B cell (primary cell): ENCODE results near the gene KRTAP5-7. TPM values are rescaled to one million over a fixed set of nuclear protein-coding genes. Genes with fewer than 3 reads are reported as not detected.

Experiments
- ATAC-seq: fragments of 200-7000 bp; cut with Tn5 transposase; one replicate; pipeline ENCODE4 v1.10.0; 2021; ENCODE audit warnings: low read depth, mild to moderate bottlenecking, moderate number of reproducible peaks, moderate library complexity
- CTCF ChIA-PET: fragments of 350-600 bp; sonication (Branson Sonifier 250); formaldehyde crosslinking; loops from one replicate; lab custom pipeline; 2021; ENCODE audit warnings: antibody characterized with exemption, inconsistent platforms; lab: Charles Lee
- POLR2A ChIA-PET: fragments of 350-600 bp; sonication (Branson Sonifier 250); formaldehyde crosslinking; loops from one replicate; lab custom pipeline; 2021; ENCODE audit warnings: antibody characterized with exemption; lab: Charles Lee
- DNase-seq: peaks from one replicate; pipeline ENCODE4 v3.0.0; 2013
- H2AFZ ChIP-seq: 2 replicates; pipeline ENCODE4 v1.6.1; 2012; ENCODE audit warnings: mild to moderate bottlenecking, low read depth, low read length; ENCODE audit not compliant: insufficient read depth, poor library complexity, severe bottlenecking
- H3K27ac ChIP-seq, 2 donors: 1 replicate in 1 of 2; 2 replicates in 1 of 2; pipeline ENCODE4 v1.5.1; 2012 to 2013; ENCODE audit warnings: low read length in 2 of 2, mild to moderate bottlenecking in 2 of 2, moderate library complexity in 1 of 2
- H3K27me3 ChIP-seq, 4 experiments: fragments of 200-600 bp in 1 of 4; sonication (generic) in 1 of 4; replicated peaks in 1 of 4; 1 replicate in 2 of 4; 2 replicates in 2 of 4; pipeline versions ENCODE4 v1.6.1 to v1.7.0; 2013 to 2016; ENCODE audit warnings: low read length in 3 of 4, mild to moderate bottlenecking in 2 of 4, mixed read lengths in 1 of 4, moderate library complexity in 1 of 4; ENCODE audit not compliant: insufficient read depth in 4 of 4, control insufficient read depth in 3 of 4; ENCODE audit errors: control extremely low read depth in 1 of 4
- H3K36me3 ChIP-seq, 2 experiments: replicated peaks in 1 of 2; 1 replicate in 1 of 2; 2 replicates in 1 of 2; pipeline versions ENCODE4 v1.6.1 to v1.7.1; 2013; ENCODE audit warnings: low read length in 1 of 2; ENCODE audit not compliant: insufficient read depth in 2 of 2, control insufficient read depth in 1 of 2; ENCODE audit errors: control extremely low read depth in 1 of 2, extremely low read depth in 1 of 2
- H3K4me1 ChIP-seq, 2 donors: fragments of 200-600 bp in 1 of 2; sonication (generic) in 1 of 2; 1 replicate in 1 of 2; 2 replicates in 1 of 2; pipeline versions ENCODE4 v1.5.1 to v1.6.1; 2013 to 2017; ENCODE audit warnings: low read length in 2 of 2; ENCODE audit not compliant: control insufficient read depth in 2 of 2, insufficient read depth in 2 of 2
- H3K4me2 ChIP-seq: replicated peaks from 2 replicates; pipeline ENCODE3; 2012; ENCODE audit warnings: mild to moderate bottlenecking, low read depth, low read length; ENCODE audit not compliant: poor library complexity, severe bottlenecking
- H3K4me3 ChIP-seq, 5 experiments: fragments of 200-600 bp in 1 of 5; sonication (generic) in 1 of 5; 1 replicate in 3 of 5; 2 replicates in 2 of 5; pipeline versions ENCODE4 v1.5.1 to v1.7.0; 2011 to 2016; ENCODE audit warnings: low read length in 4 of 5, mild to moderate bottlenecking in 4 of 5, low read depth in 2 of 5, control low read depth in 1 of 5, moderate library complexity in 1 of 5; ENCODE audit not compliant: insufficient read depth in 1 of 5; ENCODE audit errors: control extremely low read depth in 1 of 5, extremely low read depth in 1 of 5
- H3K79me2 ChIP-seq: fragments of 200-600 bp; sonication (generic); one replicate; pipeline ENCODE4 v1.6.0; 2016; ENCODE audit warnings: low read length; ENCODE audit not compliant: control insufficient read depth, insufficient read depth
- H3K9ac ChIP-seq: fragments of 200-600 bp; sonication (generic); 2 replicates; pipeline ENCODE4 v1.6.1; 2017; ENCODE audit warnings: mild to moderate bottlenecking, low read length, moderate library complexity
- H3K9me3 ChIP-seq, 3 donors: one replicate each; pipeline versions ENCODE4 v1.6.1 to v1.7.1; 2013; ENCODE audit warnings: low read length in 2 of 3; ENCODE audit not compliant: control insufficient read depth in 2 of 3, insufficient read depth in 1 of 3; ENCODE audit errors: control extremely low read depth in 1 of 3
- H4K20me1 ChIP-seq: 2 replicates; pipeline ENCODE4 v1.6.0; 2012; ENCODE audit warnings: mild to moderate bottlenecking, low read length; ENCODE audit not compliant: insufficient read depth, control insufficient read depth, poor library complexity, severe bottlenecking
- H3K27ac Mint-ChIP-seq: one replicate; pipeline ENCODE4 v1.8.0; 2021; ENCODE audit warnings: mixed read lengths
- H3K27me3 Mint-ChIP-seq: one replicate; pipeline ENCODE4 v1.8.0; 2021; ENCODE audit warnings: mixed read lengths
- H3K4me1 Mint-ChIP-seq: one replicate; pipeline ENCODE4 v1.8.0; 2021; ENCODE audit warnings: mixed read lengths
- H3K4me3 Mint-ChIP-seq: one replicate; pipeline ENCODE4 v1.8.0; 2021; ENCODE audit warnings: mixed read lengths
- H3K9me3 Mint-ChIP-seq: one replicate; pipeline ENCODE4 v1.8.0; 2022; ENCODE audit warnings: mixed read lengths; ENCODE audit not compliant: insufficient read depth
- EZH2 ChIP-seq: IDR thresholded peaks from 2 replicates; pipeline ENCODE4 v1.6.1; 2012; ENCODE audit warnings: borderline replicate concordance, low read depth, mild to moderate bottlenecking, moderate library complexity, low read length; ENCODE audit not compliant: insufficient read depth, poor library complexity, severe bottlenecking
- WGBS: methylation state at CpG from one replicate; pipeline ENCODE4 v1.1.5; 2013; ENCODE audit warnings: missing lambda C conversion rate; ENCODE audit not compliant: insufficient coverage; 5-methylcytosine and 5-hydroxymethylcytosine counted together
- intact Hi-C: fragments of 100-400 bp; cut with micrococcal nuclease; formaldehyde crosslinking; loops from one replicate; pipeline ENCODE4 v1.10.0; 2022
- polyA plus RNA-seq: library from polyadenylated mRNA; depleted of rRNA; stranded (reverse); fragments of >200 nt; gene quantifications from 2 replicates; pipeline ENCODE4 v1.2.3, GENCODE V29; 2012
- total RNA-seq, 2 donors: library from RNA; stranded (reverse); fragments of 120-200 nt in 1 of 2; gene quantifications; 1 replicate in 1 of 2; 2 replicates in 1 of 2; pipeline versions ENCODE4 v1.2.3 to v1.2.4, GENCODE V29; 2013 to 2022
- TF ChIP-seq, protein P1 (sequence below): fragments of 200-600 bp; IDR thresholded peaks from one replicate; pipeline ENCODE4 v1.8.0; 2022; ENCODE audit warnings: antibody characterized with exemption, mild to moderate bottlenecking

The KRTAP5-7 gene
- total and polyA plus RNA-seq, 2 donors (not counting 1 experiment from before 2014, with no cell fraction given), result 0.10 to 0.59 TPM

- ATAC-seq (no peak), DNase-seq (no peak)
- no peaks in the 10 kb centered on the region for H3K4me1 ChIP-seq
- H3K27ac ChIP-seq, result no peak overlapping the region
- H3K4me1 Mint-ChIP-seq, result peaks cover 2% of the 10 kb centered on the region
- no peaks in the 10 kb centered on the region for H3K27me3 ChIP-seq
- H4K20me1 ChIP-seq, result peaks cover 5% of the 10 kb centered on the region
- no peak overlapping the region for H3K9ac ChIP-seq
- no peak overlapping the region for H3K4me3 Mint-ChIP-seq
- no peaks in the 10 kb centered on the region for H3K9me3 ChIP-seq
- H3K4me2 ChIP-seq, result no peak overlapping the region
- H3K9me3 Mint-ChIP-seq, result no peaks in the 10 kb centered on the region
- intact Hi-C loops, result no loop called here
- ChIA-PET POLR2A (no interaction called here), CTCF (no interaction called here)
- no peaks in the 10 kb centered on the region for H3K79me2 ChIP-seq
- no peaks in the 10 kb centered on the region for H3K27me3 Mint-ChIP-seq
- no peak overlapping the region for H3K4me3 ChIP-seq
- no peak overlapping the region for H3K27ac Mint-ChIP-seq
- H3K36me3 ChIP-seq, result peaks cover 0 to 78% of the 10 kb centered on the region in 2 experiments
- TF ChIP-seq, protein P1, sequence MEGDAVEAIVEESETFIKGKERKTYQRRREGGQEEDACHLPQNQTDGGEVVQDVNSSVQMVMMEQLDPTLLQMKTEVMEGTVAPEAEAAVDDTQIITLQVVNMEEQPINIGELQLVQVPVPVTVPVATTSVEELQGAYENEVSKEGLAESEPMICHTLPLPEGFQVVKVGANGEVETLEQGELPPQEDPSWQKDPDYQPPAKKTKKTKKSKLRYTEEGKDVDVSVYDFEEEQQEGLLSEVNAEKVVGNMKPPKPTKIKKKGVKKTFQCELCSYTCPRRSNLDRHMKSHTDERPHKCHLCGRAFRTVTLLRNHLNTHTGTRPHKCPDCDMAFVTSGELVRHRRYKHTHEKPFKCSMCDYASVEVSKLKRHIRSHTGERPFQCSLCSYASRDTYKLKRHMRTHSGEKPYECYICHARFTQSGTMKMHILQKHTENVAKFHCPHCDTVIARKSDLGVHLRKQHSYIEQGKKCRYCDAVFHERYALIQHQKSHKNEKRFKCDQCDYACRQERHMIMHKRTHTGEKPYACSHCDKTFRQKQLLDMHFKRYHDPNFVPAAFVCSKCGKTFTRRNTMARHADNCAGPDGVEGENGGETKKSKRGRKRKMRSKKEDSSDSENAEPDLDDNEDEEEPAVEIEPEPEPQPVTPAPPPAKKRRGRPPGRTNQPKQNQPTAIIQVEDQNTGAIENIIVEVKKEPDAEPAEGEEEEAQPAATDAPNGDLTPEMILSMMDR, result no peak
- TF ChIP-seq EZH2, result no peak
- H2AFZ ChIP-seq, result no peak overlapping the region
- WGBS, result 90% methylated on average over 6 of the region's 6 CpGs
Measured at GRCh38 chr11:71500601-71501021, 26.5 kb upstream of the KRTAP5-7 start.

DNA sequence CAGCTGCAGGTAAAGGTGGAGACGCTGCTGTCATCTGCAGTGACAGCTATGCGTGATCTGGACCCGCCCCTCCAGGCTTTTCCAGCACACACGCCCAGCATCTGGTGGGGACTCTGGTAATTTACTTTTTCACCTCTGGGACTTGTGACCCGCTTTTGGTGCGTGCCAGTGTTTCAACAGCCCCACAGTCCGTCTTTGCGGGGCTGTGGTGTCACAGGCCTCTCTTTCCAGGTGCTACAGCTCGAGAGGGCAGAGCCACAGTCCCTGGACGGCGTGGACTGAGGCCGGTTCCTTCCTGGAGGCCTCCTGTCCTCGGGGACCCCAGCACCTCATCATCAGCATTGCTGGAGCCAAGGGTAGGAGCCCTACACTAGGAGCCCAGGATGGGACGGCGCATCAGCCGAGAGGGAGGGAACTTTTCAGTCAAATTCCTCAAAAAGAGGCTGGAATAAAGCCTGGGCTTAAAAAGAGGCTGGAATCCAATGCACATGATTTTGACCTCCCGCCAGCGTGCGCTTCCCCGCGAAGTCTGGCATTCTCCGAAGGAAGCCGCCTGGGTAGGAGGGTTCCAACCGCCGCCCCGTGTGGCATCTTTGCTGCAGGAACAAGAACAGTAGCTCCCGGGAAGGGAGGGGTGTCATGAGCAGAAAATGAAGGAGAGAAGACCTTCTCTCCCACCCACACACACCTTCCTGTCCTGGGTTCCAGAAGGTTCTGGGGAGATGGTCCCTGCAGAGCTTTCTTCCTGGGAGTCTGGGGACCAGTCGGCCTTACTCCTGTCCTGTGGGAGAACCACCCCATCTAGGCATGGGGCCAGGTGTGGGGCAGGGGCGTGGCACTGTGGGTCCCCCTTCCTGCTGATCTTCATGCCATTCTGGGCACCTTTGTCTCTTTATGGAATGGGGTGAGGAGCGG is 25.7 kb upstream of the KRTAP5-7 start:
- Histone ChIP-seq H3K9ac (no peak overlapping the region), H2AFZ (no peak overlapping the region), H4K20me1 (peaks cover 3% of the 10 kb centered on the region), H3K27me3 (no peaks in the 10 kb centered on the region), H3K9me3 (peaks cover 0 to 6% (median 0%) of the 10 kb centered on the region in 3 donors), H3K4me1 (no peaks in the 10 kb centered on the region), H3K27ac (no peak overlapping the region), H3K36me3 (peaks cover 0 to 70% of the 10 kb centered on the region in 2 experiments), H3K79me2 (no peaks in the 10 kb centered on the region), H3K4me2 (no peak overlapping the region), H3K4me3 (no peak overlapping the region)
- H3K4me1 Mint-ChIP-seq, result peaks cover 2% of the 10 kb centered on the region
- intact Hi-C loops, result no loop called here
- DNase-seq (no peak), ATAC-seq (no peak)
- H3K4me3 Mint-ChIP-seq, result no peak overlapping the region
- ChIA-PET POLR2A (interaction anchor here (0.6 kb wide), 1 partner anchor 305 kb away, joined by 8 read pairs; no protein-coding TSS in a partner anchor), CTCF (no interaction called here)
- H3K27ac Mint-ChIP-seq, result no peak overlapping the region
- TF ChIP-seq, protein P1, result no peak
- TF ChIP-seq EZH2, result no peak
- H3K9me3 Mint-ChIP-seq, result no peaks in the 10 kb centered on the region
- WGBS, result 95% methylated on average over 25 of the region's 30 CpGs
- H3K27me3 Mint-ChIP-seq, result no peaks in the 10 kb centered on the region
